ENCODE results near the gene ARF4.

- TF ChIP-seq CTCF (optimal IDR thresholded peaks at IDR 0.05 in 1 of 3, IDR thresholded peaks at IDR 0.05 in 1 of 3, conservative IDR thresholded peaks at IDR 0.05 in 1 of 3; ENCODE audit: extremely low read depth in 1 of 3, insufficient read depth in 2 of 3, low read length in 3 of 3): no peak
- TF ChIP-seq EZH2 (IDR thresholded peaks at IDR 0.05; ENCODE audit: low read length): no peak
Observed at GRCh38 chr3:57594576-57594975, 2.6 kb downstream of the ARF4 start.

All from keratinocyte (primary cell).